Glutamatergic neuron (in vitro differentiated cells): ENCODE measurements around the gene PSME2. TPM values are rescaled to one million over a fixed set of nuclear protein-coding genes. Genes with fewer than 3 reads are reported as not detected.

Source experiments
- DNase-seq: peaks from one replicate; pipeline ENCODE4 v3.0.0; 2022
- H3K27ac Mint-ChIP-seq: one replicate; pipeline ENCODE4 v1.8.0; 2020; ENCODE audit warnings: mild to moderate bottlenecking, mixed read lengths, inconsistent platforms; ENCODE audit not compliant: unreplicated experiment
- H3K27me3 Mint-ChIP-seq: one replicate; pipeline ENCODE4 v1.8.0; 2020; ENCODE audit warnings: mild to moderate bottlenecking, moderate library complexity, mixed read lengths, inconsistent platforms; ENCODE audit not compliant: unreplicated experiment
- H3K36me3 Mint-ChIP-seq: one replicate; pipeline ENCODE4 v1.8.0; 2020; ENCODE audit warnings: mild to moderate bottlenecking, mixed read lengths, inconsistent platforms; ENCODE audit not compliant: unreplicated experiment
- H3K4me1 Mint-ChIP-seq: one replicate; pipeline ENCODE4 v1.8.0; 2020; ENCODE audit warnings: mild to moderate bottlenecking, low read depth, mixed read lengths, inconsistent platforms; ENCODE audit not compliant: unreplicated experiment
- H3K4me3 Mint-ChIP-seq: one replicate; pipeline ENCODE4 v1.8.0; 2020; ENCODE audit warnings: mild to moderate bottlenecking, mixed read lengths, inconsistent platforms; ENCODE audit not compliant: unreplicated experiment
- H3K9me3 Mint-ChIP-seq: one replicate; pipeline ENCODE4 v1.8.0; 2020; ENCODE audit warnings: mild to moderate bottlenecking, moderate library complexity, mixed read lengths, inconsistent platforms; ENCODE audit not compliant: unreplicated experiment
- total RNA-seq: library from RNA; stranded (reverse); fragmentation: NEBNext Ultra II Directional; extraction: Animal tissue kit (Norgen Biotek cat#: 25700); gene quantifications from one replicate; pipeline ENCODE4 v1.2.1, GENCODE V29; 2021; ENCODE audit not compliant: unreplicated experiment
- TF ChIP-seq, protein P1 (sequence below): fragments of 200-600 bp; sonication (generic); IDR thresholded peaks from one replicate; pipeline ENCODE4 v1.5.0; 2021; ENCODE audit not compliant: partially characterized antibody, unreplicated experiment

PSME2 gene
- total RNA-seq, 1 donor from 2014 or later: 58.9 TPM

DNA sequence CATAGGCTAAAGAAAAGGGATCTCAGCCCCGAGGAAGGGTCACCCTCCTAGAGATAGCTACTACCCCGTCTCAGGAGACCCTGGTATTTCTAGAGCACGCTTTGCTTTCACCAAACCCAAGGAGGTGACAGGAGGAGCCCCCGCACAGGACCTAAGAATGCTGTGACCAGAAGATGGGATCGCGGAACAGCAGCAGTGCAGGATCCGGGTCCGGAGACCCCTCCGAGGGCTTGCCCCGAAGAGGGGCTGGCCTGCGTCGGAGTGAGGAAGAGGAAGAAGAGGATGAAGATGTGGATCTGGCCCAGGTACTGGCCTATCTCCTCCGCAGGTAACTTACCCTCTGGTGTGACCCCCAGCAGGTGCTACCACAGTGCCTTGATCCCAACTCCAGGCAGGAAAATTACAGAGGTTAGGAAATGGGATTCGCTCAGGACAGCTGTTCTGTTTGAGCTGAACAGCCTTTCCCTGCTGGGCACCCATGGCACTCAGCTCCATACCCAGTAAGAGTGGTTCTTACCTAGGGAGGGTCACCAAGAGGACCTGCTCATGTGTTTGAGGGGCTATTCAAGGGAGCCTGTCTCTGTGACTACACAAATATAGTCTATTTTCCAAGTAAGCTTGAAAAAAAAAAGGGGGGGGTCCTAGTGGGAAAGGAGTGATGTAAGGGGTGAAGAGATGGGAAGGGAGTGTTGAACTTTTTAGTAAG lies 30.8 kb downstream of the PSME2 start:
- DNase-seq: no peak
- TF ChIP-seq, protein P1, sequence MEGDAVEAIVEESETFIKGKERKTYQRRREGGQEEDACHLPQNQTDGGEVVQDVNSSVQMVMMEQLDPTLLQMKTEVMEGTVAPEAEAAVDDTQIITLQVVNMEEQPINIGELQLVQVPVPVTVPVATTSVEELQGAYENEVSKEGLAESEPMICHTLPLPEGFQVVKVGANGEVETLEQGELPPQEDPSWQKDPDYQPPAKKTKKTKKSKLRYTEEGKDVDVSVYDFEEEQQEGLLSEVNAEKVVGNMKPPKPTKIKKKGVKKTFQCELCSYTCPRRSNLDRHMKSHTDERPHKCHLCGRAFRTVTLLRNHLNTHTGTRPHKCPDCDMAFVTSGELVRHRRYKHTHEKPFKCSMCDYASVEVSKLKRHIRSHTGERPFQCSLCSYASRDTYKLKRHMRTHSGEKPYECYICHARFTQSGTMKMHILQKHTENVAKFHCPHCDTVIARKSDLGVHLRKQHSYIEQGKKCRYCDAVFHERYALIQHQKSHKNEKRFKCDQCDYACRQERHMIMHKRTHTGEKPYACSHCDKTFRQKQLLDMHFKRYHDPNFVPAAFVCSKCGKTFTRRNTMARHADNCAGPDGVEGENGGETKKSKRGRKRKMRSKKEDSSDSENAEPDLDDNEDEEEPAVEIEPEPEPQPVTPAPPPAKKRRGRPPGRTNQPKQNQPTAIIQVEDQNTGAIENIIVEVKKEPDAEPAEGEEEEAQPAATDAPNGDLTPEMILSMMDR: no peak
- Mint-ChIP-seq H3K9me3 (peaks cover 11% of the 10 kb centered on the region), H3K4me3 (peak overlapping the region; percentile 97), H3K27ac (peak overlapping the region; percentile 98), H3K27me3 (peaks cover 6% of the 10 kb centered on the region), H3K4me1 (peaks cover 10% of the 10 kb centered on the region), H3K36me3 (peaks cover 5% of the 10 kb centered on the region)

- Mint-ChIP-seq H3K36me3 (peaks cover 5% of the 10 kb centered on the region), H3K4me1 (peaks cover 10% of the 10 kb centered on the region), H3K9me3 (peaks cover 11% of the 10 kb centered on the region), H3K27ac (peak within 1 kb of the TSS; percentile 98), H3K27me3 (peaks cover 6% of the 10 kb centered on the region), H3K4me3 (peak within 1 kb of the TSS; percentile 97)
- peak; percentile 99 for DNase-seq
- TF ChIP-seq, protein P1: no peak
Observed at GRCh38 chr14:24114532-24115421, 31.6 kb downstream of the PSME2 start, which contains the start of the genes DCAF11 and NRL. Gene DCAF11, plus strand, starts transcription at chr14:24114777. Its CDS starts 818 bp downstream, at chr14:24115595. Gene NRL, minus strand, starts transcription at chr14:24114949. Its CDS starts 32,101 bp downstream, at chr14:24082848.

GRCh38 chr14:24113801-24114531 lies 32.4 kb downstream of the PSME2 start:
- TF ChIP-seq, protein P1: no peak
- H3K27ac Mint-ChIP-seq: peak overlapping the region; percentile 98
- H3K4me3 Mint-ChIP-seq: peak overlapping the region; percentile 97

DNA sequence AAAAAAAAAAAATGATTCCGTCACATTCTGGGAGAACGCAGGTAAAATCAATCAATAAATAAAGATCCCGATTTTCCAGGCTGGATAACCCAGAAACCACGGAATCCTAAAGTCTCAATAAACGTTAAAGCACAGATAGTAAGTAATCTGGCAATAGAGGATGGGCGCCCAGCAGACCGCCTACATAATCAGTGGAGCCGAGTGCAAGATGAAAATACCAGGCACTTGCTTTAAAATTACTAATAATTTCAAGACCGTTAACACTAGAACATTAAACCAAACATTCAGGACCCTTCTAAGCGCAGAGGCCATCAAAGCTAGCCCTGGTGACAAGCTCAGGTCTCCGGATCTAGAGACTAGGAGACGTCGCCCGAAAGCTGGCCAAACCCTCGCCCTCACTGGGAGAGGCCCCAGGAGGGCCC lies 33.0 kb downstream of the PSME2 start:
- peaks cover under 1% of the 10 kb centered on the region for H3K36me3 Mint-ChIP-seq
- no peak for DNase-seq
- peak overlapping the region; percentile 97 for H3K4me3 Mint-ChIP-seq
- H3K4me1 Mint-ChIP-seq: peaks cover 12% of the 10 kb centered on the region
- H3K27me3 Mint-ChIP-seq: peaks cover 4% of the 10 kb centered on the region
- TF ChIP-seq, protein P1: no peak
- H3K27ac Mint-ChIP-seq: peak overlapping the region; percentile 98
- peaks cover 9% of the 10 kb centered on the region for H3K9me3 Mint-ChIP-seq

More at GRCh38 chr14:24113801-24114531, 32.4 kb downstream of the PSME2 start:
- Mint-ChIP-seq H3K4me1 (peaks cover 10% of the 10 kb centered on the region), H3K9me3 (peaks cover 11% of the 10 kb centered on the region), H3K36me3 (peaks cover 5% of the 10 kb centered on the region), H3K27me3 (peaks cover 6% of the 10 kb centered on the region)
- peak; percentile 85 for DNase-seq
